GM21360 (cell line): ENCODE data around the gene E2F4.

Experiments used
- ATAC-seq: cut with Tn5 transposase; IDR thresholded peaks from one replicate; pipeline ENCODE4 v1.9.1; 2021; ENCODE audit warnings: mild to moderate bottlenecking, moderate library complexity; ENCODE audit not compliant: unreplicated experiment

The E2F4 gene, protein sequence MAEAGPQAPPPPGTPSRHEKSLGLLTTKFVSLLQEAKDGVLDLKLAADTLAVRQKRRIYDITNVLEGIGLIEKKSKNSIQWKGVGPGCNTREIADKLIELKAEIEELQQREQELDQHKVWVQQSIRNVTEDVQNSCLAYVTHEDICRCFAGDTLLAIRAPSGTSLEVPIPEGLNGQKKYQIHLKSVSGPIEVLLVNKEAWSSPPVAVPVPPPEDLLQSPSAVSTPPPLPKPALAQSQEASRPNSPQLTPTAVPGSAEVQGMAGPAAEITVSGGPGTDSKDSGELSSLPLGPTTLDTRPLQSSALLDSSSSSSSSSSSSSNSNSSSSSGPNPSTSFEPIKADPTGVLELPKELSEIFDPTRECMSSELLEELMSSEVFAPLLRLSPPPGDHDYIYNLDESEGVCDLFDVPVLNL

DNA sequence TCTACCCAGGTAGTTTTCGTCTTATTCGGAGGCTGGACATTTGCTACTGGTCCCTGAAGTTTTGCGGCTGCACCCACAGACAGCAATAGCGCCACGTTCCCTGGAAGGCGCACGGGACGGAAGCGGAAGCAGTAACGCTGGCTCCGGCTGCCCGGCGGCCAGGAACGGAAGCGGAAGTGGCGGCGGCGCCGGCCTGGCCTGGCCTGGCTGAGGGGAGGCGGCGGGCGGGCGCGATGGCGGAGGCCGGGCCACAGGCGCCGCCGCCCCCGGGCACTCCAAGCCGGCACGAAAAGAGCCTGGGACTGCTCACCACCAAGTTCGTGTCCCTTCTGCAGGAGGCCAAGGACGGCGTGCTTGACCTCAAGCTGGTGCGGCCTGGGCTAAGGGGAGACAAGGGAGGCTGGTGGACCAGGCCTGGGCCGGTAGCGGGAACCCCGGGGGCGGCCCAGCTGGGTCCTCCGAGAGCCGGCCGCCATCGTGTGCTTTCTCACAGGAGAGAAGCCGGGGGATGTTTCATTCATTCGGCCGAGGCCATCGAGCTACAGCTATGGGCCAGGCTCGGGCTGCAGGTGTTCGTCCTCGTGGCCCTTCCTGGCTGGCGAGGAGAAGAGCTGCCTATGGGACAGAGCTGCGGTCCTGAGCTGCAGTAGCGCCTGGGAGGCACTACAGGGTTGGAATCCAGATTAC is at the start of gene E2F4:
E2F4 (plus strand) TSS at position 161 of the 687 bp plus-strand sequence; CDS start at position 234, 73 bp downstream.
- ATAC-seq: peak; percentile 83

DNA sequence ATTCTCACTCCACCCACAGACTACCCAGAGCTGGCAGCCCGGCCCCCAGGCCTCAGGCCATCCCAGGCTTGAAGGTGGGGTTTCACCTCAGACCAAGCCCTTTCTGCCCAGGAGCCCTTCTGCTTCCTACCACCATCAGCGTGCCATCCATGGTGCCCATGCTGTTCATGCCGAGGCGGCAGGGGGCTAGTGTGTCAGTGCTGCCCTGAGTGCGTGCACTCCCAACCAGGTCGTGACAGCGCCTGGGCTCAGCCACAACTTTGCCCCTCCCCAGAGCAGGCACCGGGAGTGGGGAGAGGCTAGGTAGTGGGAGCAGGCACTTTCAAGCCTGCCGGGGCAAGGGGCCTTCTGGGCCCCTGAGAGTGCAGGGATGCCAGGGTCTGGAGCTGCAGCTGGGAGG is 49.6 kb upstream of the E2F4 start:
- ATAC-seq: no peak

DNA sequence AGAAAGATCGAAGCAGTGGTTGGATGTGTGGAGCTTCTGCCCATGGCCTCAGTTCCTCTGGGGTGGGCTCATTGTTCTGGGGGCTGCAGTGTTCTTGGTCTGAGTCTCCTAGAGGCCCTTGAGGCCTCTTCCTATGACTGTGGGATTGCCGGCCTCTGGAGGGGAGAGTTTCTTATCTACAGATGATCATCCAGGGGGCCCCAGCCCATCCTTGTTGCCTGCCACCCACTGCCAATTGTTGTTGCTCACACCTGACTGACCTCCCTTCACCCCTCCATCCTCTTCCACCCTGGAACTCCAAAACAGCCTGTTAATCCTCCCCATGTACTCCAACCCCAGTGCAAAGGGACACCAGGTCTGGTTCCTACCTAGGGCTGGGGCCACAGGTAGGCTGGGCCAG is 47.0 kb upstream of the E2F4 start:
- ATAC-seq: no peak

DNA sequence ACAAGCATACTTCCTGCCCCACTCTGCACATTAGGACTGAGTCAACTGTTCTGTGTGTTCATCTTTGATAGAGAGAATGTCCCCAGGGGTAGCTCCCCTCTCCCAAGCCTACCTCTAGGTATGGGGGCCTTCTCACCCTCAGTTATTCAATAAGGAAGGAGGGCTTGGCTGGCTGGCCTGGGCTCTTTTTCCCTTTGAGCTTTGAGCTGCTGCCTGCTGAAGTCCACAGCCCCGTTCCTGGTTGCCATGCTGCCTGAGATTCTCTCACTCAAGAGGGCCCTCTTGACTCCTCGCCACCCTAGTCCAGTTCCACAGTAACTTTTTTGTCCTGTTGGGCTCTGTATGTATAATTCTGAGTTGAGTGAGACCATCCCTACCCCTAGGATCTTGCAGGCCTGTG is 46.2 kb upstream of the E2F4 start:
- ATAC-seq: no peak

DNA sequence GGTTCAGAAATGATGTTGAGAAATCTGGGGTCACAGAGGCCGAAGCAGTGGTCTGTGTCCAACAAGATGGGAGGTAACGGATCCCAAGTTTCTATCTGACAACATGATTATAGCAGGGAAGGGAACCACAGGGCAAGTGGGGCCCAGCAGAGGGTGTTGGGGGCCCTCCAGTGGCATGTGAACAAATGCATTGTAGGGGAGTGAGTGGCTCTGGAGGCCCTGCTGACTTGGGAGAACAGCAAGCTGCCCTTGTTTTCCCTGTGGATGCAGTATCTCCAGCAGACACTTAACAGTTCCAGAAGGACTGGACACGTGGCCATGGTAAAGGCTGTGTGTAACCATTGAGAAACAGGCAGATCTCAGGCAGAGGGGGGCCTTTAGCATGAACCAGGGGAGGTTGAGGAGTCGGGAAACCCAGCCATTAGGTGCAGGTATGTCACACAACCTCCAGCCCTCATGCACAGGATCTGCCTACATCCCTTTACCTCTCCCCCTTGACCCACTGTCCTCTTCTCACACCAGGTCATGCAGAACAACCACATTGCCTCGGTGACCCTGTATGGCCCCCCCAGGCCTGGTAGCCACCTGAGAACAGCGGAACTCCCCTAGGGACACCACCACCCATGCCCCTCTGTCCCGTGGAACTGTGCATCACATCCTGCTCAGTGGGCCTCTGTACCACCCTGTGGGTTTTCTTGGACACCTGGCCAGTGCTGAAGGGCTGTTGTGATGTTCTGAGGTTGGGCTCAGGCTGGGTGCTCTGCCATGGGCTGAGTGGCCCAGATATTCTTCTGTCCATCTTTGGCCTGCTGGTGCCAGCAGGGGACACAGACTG is 45.2 kb upstream of the E2F4 start:
- no peak for ATAC-seq

DNA sequence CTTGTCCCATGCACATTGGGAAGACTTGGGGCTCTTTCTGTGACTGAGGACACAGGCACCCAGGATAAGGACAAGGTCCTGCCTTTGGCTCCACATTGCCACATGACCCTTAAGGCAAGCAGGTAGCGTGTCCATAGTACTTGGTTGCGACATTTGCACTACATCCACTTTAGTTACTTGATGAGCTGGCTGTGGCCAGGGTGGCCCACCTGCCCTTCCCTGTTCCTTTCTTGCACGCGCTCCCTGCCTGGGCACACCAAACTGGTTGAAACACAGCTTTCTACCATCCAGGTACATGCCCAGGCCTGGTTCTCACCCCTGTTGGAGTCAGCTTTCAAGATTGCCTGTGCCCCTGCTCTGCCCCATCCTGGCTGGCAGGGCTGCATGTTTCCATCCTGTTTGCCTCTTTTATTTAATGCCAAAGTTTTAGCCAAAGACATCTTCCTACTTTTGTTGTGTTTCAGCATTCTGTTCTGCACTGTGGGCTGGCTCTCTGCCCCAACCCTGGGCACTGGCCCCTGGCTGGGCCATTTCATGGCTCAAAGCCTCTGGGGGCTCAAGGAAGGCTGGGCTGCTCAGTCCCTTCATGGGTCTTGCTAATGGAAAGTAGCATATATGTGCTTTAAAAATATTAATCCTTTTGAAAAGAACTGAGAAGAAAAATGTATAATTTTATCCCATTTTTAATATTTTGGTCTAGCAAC is 44.4 kb upstream of the E2F4 start:
- ATAC-seq: no peak

DNA sequence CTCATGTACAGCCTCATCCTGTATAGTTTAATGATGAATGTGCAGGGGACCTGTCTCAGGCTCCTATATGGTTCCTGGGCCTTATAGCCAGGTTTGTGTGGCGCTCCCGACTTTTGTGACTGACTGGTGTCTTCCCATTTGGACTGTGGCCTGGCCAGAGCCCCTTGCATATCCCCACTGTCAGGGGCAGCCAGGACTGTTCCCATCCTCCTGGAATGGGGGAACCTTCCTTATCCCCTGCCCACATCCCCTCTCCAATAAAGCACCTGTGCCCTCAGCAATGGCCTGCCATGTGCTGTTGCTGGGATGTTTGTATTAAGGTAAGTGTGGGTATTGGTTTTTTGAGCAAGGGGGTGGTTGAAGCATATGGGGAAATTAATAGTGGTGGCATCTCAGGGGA is 43.7 kb upstream of the E2F4 start:
- no peak for ATAC-seq

DNA sequence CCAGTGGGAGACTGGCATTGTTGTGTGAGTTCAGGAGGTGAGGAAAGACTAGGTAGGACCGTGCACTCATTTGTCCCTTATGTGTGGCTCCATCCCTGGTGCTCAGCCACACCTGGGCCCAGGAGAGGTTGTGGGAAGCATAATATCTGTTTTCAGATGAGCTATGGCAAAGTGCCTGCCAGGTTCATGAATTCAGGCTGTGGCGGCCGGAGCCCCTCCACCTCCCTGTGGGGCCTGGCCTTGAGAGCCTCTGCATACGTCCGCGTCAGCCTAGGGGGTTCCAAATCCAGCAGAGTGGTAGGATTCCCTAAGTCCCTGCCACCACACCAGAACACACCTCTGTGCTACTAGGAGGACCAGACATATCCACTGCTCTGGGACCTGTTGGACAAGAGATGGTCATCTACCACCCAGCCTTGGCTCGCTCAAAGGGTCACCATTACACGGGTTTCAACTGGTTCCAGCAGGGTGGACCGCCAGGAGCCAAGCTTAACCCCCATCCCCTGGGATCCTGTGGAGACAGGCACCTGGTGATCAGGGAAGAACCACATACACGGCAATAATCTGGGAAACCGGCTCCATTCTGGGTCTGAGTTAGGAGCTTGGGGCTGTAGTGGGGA is 43.2 kb upstream of the E2F4 start:
- no peak for ATAC-seq

DNA sequence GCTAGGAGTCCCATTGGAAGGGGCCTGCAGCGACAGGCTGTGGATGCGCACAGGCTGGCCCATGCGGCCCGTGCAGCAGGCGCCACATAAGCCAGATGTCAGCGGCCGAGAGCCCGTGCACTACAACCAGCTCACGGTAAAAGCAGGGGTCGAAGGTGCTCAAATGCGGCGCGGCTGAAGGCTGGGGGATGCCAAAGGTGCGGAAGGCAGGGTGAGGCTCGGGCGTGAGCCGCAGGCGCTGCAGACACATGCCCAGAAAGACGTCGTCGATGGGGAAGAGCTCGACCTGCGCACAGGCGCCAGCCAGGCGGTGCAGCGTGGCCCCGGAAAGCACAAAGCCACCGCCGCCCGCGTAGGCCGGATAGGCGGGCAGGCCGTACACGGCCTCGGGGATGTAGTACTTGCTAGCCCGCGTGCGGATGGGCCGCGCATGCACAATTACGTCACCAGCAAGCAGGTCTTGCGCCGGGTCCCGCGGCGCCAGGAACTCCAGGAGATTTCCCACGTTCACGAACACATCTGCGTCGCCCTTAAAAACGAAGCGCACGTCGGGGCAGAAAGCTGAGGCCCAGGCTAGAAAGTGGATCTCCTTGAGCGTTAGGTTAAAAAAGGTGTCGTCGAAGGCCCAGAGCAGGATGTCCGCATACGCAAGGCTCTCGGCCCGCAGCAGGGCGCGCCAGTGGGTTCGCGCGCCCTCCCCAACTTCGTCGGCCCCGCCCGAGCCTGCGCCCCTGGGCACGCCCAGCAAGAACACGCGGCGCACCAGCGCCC is 42.5 kb upstream of the E2F4 start:
- ATAC-seq: no peak

DNA sequence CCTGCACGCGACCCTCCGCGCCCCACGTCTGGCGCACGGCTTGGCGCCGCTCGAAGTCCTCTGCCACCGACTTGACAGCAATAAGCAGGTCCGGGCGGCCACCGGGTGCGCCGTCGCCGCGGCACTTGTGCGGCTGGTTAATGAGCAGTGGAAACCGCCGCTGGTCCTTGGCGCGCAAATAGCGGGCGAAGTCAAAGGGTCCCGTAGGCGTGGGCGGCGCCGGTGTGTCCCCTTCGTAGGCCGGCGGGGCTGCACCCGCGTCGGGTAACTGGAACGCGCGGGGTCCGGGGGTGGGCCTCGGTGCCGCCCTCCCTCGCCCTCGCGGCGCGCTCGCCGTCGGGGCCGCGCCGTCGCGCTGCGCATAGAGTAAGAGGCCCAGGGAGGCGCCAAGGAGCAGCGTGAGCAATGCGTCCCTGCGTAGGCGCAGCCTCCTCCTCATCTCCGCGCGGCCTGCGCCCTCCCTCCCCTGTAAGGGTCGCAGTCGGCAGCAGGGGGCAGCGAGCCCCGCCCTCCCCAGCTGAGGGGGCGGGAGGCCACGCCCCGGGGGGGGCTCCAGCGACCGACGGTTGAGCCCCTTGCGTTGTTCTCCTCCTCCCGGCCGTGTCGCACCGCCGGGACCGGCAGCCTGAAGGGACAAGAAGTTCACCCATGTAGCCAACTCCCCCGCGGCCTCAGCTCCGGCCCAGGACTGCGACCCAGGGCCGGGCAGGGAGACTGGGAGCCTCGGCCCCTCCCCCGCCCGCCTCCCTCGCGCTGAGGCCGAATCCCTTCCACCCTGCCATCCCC is 41.7 kb upstream of the E2F4 start:
- peak; percentile 34 for ATAC-seq

DNA sequence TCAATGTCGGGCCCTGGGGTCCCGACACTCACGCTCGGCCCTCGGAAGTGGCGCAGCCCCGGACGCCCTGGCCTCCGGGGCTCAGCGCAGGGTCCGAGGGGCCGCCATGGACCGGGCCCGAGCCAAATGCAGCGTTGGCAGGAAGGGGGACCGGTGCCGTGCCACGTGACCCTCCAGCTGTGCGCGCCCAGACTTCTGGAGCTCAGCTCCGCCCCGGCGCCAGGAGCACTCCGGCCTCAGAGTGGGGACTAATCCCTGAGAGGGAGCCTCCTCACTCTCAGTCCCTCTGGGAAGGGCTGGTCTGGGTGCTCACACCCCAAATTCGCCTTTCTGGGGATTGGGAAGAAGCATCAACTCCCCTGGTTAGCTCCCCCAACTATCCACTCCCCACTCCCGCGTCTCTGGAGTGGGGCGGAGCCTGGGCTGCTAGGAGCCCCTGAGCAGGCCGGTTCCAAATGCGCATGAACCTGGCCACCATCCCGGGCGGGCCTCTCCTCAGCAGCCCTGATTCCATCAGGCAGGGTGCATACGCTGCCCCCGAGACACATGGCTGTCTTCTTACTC is 41.0 kb upstream of the E2F4 start, which contains the start of gene B3GNT9:
B3GNT9 (minus strand) TSS at position 166 of the 564 bp plus-strand sequence. CDS start 513 bp downstream, outside the sequence.
- ATAC-seq: peak; percentile 50

DNA sequence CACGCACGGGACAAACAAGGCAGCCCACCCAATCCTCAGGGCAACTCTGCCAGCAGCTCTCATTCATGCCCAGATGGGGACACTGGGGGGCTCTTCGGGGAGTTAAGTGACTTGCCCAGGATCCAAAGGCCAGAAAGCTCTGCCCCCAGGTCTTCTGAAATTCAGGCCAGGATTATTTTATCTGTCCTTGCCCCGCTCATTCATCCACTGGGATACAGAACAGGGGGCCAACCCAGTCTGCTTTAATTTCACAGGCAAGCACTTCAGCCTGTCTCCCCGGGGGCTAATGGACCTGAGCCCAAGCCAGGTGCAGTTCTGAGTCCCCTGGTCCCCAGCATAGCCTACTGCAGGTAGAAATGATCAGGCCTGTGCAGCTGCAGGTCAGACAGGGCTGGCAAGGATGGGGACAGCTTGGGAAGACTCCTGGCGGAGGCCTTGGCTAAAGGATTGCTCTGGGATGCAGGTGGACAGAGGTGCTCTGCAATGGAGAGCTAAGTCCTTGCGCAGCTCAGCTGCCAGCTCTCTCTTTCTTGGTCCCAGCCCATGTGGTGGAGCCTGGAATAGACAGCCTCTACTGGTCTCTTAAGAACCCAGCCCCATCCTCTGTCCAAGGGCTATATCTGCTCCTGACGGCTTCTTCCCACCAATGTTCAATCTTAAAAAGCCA is 40.4 kb upstream of the E2F4 start:
- no peak for ATAC-seq

DNA sequence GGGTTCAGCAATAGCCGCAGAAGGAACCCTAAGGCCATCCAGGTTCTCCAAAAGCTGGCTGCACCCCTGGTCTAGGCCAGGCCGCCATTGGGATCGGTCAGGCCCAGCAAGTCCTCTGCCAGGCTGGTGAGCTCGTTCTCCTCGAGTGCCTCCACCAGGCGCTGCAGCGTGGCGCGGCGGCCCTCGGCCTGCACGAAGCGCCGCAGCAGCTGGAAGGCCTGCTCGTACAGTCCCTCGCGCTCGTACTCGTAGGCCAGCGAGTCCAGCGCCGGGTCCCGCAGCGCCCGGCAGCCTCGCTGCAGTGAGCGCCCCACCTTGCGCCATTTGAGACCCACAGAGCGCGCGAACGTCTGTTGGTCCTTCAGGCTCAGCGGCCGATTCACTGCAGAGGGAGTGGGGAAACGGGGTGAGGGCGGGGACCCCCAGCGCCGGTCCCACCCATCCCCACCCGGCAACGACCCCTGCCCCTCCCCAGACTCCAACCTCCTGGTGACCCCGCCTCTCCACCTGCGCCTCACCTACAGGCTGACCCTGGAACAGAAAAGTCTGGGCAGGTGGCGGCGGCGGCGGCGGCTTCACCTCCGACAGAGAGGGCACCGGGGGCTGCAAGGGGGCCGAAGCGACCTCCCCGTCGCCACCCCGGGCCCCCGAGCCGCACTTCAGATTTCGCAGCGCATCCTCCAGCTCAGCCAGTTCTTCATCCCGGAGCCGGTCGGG is 37.2 kb upstream of the E2F4 start:
- ATAC-seq: no peak

DNA sequence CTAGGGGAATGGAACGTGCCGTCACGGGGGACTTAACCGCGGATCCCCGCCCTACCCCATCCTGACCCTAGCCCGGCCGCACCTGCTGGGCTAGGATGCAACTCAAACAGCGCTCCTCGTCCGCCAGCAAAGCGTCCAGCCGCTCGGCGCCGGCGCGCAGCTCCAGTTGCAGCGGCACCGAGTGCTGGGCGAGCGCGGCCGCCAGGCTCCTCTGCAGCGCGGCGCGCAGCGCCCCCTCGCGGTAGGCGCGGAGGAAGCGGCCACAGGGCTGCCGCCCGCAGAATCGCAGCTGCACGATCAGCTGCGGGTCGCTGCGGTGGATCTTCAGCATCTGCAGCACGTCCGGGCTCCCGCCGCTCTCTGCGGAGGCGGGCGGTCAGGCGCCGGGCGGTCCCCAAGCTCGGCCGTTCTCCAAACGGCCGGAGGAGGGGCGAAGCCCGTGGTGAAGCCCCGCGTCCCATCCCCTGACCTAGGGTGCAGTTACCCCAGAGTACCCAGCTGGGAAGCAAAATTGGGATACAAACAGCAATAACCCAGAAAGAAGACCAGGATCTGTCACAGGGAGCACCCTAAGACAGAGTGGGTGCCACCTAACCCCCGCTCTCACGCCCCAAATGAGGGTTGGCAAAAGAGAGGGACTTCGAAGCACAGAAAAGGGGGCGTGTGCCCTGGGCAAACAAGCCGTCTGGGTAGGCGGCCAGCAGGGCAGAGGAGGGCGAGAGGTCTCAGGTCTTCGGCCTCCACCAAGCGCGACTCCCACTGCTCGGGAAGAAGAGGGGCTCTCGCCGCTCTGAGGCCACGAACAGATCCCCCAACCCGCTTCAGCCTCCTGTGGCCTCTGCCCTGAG is 36.4 kb upstream of the E2F4 start:
- ATAC-seq: no peak

DNA sequence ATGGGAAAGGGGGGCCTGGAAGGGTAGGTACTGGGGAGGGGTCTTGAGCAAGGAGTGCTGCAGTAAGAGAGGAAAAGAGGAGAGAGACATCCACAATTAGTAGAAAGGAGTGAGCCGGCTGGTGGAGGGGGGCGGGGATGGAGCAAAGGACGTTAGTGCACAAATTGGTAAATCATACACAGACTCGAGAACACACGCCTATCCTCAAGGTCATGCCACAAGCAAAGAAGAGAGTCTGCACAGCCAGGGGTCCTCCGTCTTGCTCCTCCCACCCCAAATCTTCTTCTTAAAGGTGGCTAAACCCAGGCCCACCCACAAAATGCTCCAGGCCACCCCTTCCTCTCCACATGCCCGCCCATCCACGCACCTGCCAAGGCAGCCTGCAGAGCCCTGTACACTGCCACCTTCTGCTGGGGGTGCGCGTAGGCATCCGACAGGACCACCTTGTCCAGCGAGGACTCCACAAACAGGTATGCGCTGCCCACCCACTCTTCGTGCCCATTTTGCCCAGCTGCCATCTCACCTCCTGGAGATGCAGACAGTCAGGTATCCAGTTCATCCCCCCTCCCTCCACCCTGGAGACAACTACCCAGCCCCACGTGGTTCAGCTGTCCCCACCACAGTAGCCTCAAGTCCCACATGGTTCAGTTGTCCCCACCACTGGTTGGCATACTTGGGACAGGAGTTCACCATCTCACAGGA is 35.7 kb upstream of the E2F4 start:
- no peak for ATAC-seq
